Right atrium auricular region (tissue), 2 donors: ENCODE data around the gene TRPC3. TPM values are rescaled to one million over a fixed set of nuclear protein-coding genes. Genes with fewer than 3 reads are reported as not detected.

ENCODE experiments used
- DNase-seq: peaks from one replicate; pipeline ENCODE4 v3.0.0-alpha.2; 2019; ENCODE audit warnings: low spot score
- H3K27ac ChIP-seq, 2 donors: fragments of 200-600 bp; sonication (generic); 1 replicate in 1 of 2; 2 replicates in 1 of 2; pipeline ENCODE4 v1.5.1; 2016 to 2019
- H3K27me3 ChIP-seq, 2 donors: fragments of 200-600 bp; sonication (generic); one replicate each; pipeline versions ENCODE4 v1.5.1 to v1.6.0; 2017 to 2019
- H3K36me3 ChIP-seq: fragments of 200-600 bp; sonication (generic); one replicate; pipeline ENCODE4 v1.5.1; 2016
- H3K4me1 ChIP-seq, 2 donors: fragments of 200-600 bp; sonication (generic); one replicate each; pipeline versions ENCODE4 v1.5.1 to v1.6.0; 2017 to 2019
- H3K4me3 ChIP-seq, 2 donors: fragments of 200-600 bp; sonication (generic); 1 replicate in 1 of 2; 2 replicates in 1 of 2; pipeline ENCODE4 v1.5.1; 2017 to 2019; ENCODE audit warnings: mild to moderate bottlenecking in 1 of 2, moderate library complexity in 1 of 2
- H3K9me3 ChIP-seq, 2 donors: fragments of 200-600 bp; sonication (generic); one replicate each; pipeline ENCODE4 v1.5.1; 2019
- CTCF ChIP-seq, 2 donors: fragments of 200-600 bp; sonication (generic); IDR thresholded peaks; one replicate each; pipeline ENCODE4 v1.5.1; 2019; ENCODE audit warnings: antibody characterized with exemption in 2 of 2
- total RNA-seq, 2 donors: library from RNA; depleted of rRNA; stranded (reverse); fragments of >200 nt; gene quantifications; one replicate each; pipeline ENCODE4 v1.1.0, GENCODE V29; 2016

The TRPC3 gene
- total RNA-seq, 2 donors from 2014 or later, result 0.15 to 0.63 TPM

GRCh38 chr4:121876070-121876469 is 75.8 kb downstream of the TRPC3 start:
- Histone ChIP-seq H3K9me3 (no peaks in the 10 kb centered on the region), H3K4me1 (no peaks in the 10 kb centered on the region), H3K27me3 (no peaks in the 10 kb centered on the region), H3K36me3 (no peaks in the 10 kb centered on the region), H3K4me3 (no peak overlapping the region), H3K27ac (no peak overlapping the region)
- no peak for DNase-seq
- no peak for TF ChIP-seq CTCF (IDR thresholded peaks at IDR 0.05)

- Histone ChIP-seq H3K4me3 (no peak overlapping the region), H3K27ac (no peak overlapping the region), H3K9me3 (no peaks in the 10 kb centered on the region), H3K36me3 (no peaks in the 10 kb centered on the region), H3K27me3 (no peaks in the 10 kb centered on the region), H3K4me1 (peaks cover 0 to 3% of the 10 kb centered on the region in 2 donors)
- TF ChIP-seq CTCF (IDR thresholded peaks at IDR 0.05), result no peak
- no peak for DNase-seq
These were observed 76.2 kb downstream of the TRPC3 start for GRCh38 chr4:121875652-121876051.

GRCh38 chr4:121873604-121874003 is 78.3 kb downstream of the TRPC3 start:
- Histone ChIP-seq H3K27ac (no peak overlapping the region), H3K4me1 (peaks cover 0 to 13% of the 10 kb centered on the region in 2 donors), H3K9me3 (no peaks in the 10 kb centered on the region), H3K4me3 (no peak overlapping the region), H3K27me3 (no peaks in the 10 kb centered on the region), H3K36me3 (no peaks in the 10 kb centered on the region)
- no peak for DNase-seq
- no peak for TF ChIP-seq CTCF (IDR thresholded peaks at IDR 0.05)

GRCh38 chr4:121869841-121870822 is 81.7 kb downstream of the TRPC3 start, which contains the start of gene BBS7:
Gene BBS7 (minus strand): TSS chr4:121870474. CDS start chr4:121870313, 161 bp downstream.
- peak; percentile 98 for DNase-seq
- Histone ChIP-seq H3K27me3 (no peaks in the 10 kb centered on the region), H3K36me3 (no peaks in the 10 kb centered on the region), H3K4me3 (peak within 1 kb of the TSS; percentile 63 to 68), H3K4me1 (peaks cover 0 to 13% of the 10 kb centered on the region in 2 donors), H3K9me3 (peaks cover 0 to 6% of the 10 kb centered on the region in 2 donors), H3K27ac (peak within 1 kb of the TSS; percentile 84 to 93)
- TF ChIP-seq CTCF (IDR thresholded peaks at IDR 0.05), result no peak

- H3K4me3 ChIP-seq, result no peak overlapping the region
- H3K27me3 ChIP-seq, result no peaks in the 10 kb centered on the region
- H3K9me3 ChIP-seq, result peaks cover 0 to 6% of the 10 kb centered on the region in 2 donors
- no peaks in the 10 kb centered on the region for H3K36me3 ChIP-seq
- H3K4me1 ChIP-seq, result peaks cover 0 to under 1% of the 10 kb centered on the region in 2 donors
- TF ChIP-seq CTCF (IDR thresholded peaks at IDR 0.05), result no peak
- H3K27ac ChIP-seq, result no peak overlapping the region
- no peak for DNase-seq
These were observed 88.1 kb downstream of the TRPC3 start for GRCh38 chr4:121863799-121864198.
